HK-2 (cell line): ENCODE data around the gene TANGO2.

ENCODE experiments used
- DNase-seq: peaks from one replicate; pipeline ENCODE4 v3.0.0-alpha.2; 2018; ENCODE audit not compliant: unreplicated experiment

The TANGO2 gene

GRCh38 chr22:20086101-20086599, 65.2 kb downstream of the TANGO2 start:
- DNase-seq = no peak

GRCh38 chr22:20086763-20087162, 65.9 kb downstream of the TANGO2 start:
- DNase-seq = no peak

- DNase-seq = no peak
These were observed 66.7 kb downstream of the TANGO2 start for GRCh38 chr22:20087319-20088262.

GRCh38 chr22:20088263-20088648, 67.3 kb downstream of the TANGO2 start:
- DNase-seq = no peak

GRCh38 chr22:20089226-20089976, 68.5 kb downstream of the TANGO2 start:
- DNase-seq = no peak

- DNase-seq = no peak
These were observed 69.2 kb downstream of the TANGO2 start for GRCh38 chr22:20089977-20090729.

- no peak for DNase-seq
These were observed 69.9 kb downstream of the TANGO2 start for GRCh38 chr22:20090730-20091240.

GRCh38 chr22:20091690-20092476, 71.0 kb downstream of the TANGO2 start:
- no peak for DNase-seq

- DNase-seq = no peak
These were observed 71.6 kb downstream of the TANGO2 start for GRCh38 chr22:20092477-20092854.

GRCh38 chr22:20093418-20094196, 72.7 kb downstream of the TANGO2 start:
- DNase-seq = no peak

GRCh38 chr22:20094197-20094807, 73.4 kb downstream of the TANGO2 start:
- DNase-seq = no peak

- DNase-seq = no peak
These were observed 74.6 kb downstream of the TANGO2 start for GRCh38 chr22:20095521-20095920.

GRCh38 chr22:20096574-20097420, 75.9 kb downstream of the TANGO2 start:
- DNase-seq = no peak

GRCh38 chr22:20099099-20099711, 78.3 kb downstream of the TANGO2 start:
- no peak for DNase-seq

- no peak for DNase-seq
These were observed 80.7 kb downstream of the TANGO2 start for GRCh38 chr22:20101638-20102037.

- no peak for DNase-seq
These were observed 81.4 kb downstream of the TANGO2 start for GRCh38 chr22:20102203-20102780.

GRCh38 chr22:20105456-20106204, 84.7 kb downstream of the TANGO2 start:
- no peak for DNase-seq
